GM19035 (cell line): Measurements from ENCODE around the gene ZBTB40.
A peak's percentile ranks its signal among the peaks of the same experiment; 100 is the strongest.

Source experiments
- ATAC-seq: cut with Tn5 transposase; IDR thresholded peaks from one replicate; pipeline ENCODE4 v1.9.1; 2021; ENCODE audit not compliant: unreplicated experiment

ZBTB40 gene

GRCh38 chr1:22451702-22452480 lies at the start of gene ZBTB40:
TSS of gene ZBTB40 (plus strand) at chr1:22451851. CDS start at chr1:22489949, 38,098 bp downstream.
- ATAC-seq, result peak; percentile 77

- no peak for ATAC-seq
Measured at GRCh38 chr1:22402356-22403053, 49.1 kb upstream of the ZBTB40 start.

- no peak for ATAC-seq
Measured at GRCh38 chr1:22404486-22404885, 47.2 kb upstream of the ZBTB40 start.

- ATAC-seq, result no peak
Measured at GRCh38 chr1:22406722-22407495, 44.7 kb upstream of the ZBTB40 start.

DNA sequence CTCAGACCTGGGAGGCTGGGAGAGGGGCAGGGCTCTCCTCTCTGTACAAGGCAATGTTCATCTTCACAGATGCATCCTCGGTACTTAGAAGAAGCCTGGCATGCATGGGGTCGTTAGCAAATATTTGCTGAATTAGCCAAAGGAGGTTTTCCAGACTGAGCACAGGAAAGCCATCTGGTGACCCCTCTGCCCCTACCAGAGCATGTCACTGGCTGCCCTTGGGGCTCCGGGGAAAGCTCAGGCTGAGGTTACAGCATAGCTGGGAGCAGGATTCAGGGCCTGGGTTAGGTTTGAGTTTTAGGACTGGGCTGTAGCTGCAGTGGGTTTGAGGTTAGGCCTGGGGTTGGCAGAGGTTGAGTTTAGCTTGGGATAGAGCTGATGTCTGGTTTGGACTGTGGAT lies 43.4 kb upstream of the ZBTB40 start:
- no peak for ATAC-seq

DNA sequence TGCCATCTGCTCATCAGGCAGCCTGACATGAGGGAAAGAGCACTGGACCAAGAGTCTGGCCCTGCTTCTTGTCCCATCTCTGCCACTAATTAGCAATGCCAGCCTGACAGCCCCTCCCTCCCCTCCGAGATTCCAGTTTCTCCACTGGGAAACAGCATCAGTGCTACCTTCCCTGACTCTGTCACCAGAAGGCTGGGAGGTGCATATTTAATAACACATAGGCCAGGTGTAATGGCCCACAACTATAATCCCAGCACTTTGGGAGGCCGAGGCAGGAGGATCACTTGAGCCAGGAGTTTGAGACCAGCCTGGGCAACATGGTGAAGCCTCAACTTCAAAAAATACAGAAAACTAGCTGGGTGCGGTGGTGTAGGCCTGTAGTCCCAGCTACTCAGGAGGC lies 41.2 kb upstream of the ZBTB40 start:
- ATAC-seq, result no peak

DNA sequence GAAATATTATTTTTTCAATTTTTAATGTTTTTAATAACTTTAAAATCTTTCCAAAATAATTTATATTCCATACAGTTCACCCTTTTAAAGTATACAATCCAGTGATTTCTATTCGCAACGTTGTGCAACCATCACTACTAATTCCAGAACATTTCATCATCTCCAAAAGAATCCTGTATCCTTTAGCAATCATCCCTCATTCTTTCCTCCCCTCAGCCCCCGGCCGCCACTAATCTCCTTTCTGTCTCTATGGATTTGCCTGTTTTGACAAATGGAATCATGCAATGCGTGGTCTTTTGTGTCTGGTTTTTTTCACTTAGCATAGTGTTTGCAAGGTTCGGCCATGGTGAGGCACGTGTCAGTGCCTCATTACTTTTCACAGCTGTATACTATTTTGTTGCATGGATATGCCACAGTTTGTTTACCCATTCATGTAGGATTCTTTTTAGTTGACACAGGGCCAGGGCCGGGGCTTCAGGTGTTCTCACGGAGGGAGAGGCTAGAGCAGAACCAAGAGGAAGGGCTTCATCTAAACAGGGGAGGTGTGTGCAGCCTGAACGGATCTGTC lies 40.6 kb upstream of the ZBTB40 start:
- ATAC-seq, result no peak

DNA sequence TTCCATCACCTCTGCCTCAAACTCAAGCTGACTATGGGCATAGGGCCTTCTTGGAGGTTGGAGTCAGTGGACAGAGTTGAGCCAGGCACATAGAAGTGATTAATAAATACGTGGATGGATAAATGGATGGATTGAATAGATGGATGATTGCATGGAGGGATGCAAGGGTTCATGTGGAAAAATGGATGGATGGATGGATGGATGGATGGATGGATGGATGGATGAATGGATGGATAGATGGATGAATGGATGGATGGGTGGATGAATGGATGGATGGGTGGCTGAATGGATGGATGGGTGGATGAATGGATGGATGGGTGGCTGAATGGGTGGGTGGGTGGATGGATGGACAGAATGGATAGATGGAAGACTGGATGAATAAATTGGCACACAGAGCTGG lies 40.1 kb upstream of the ZBTB40 start:
- no peak for ATAC-seq

DNA sequence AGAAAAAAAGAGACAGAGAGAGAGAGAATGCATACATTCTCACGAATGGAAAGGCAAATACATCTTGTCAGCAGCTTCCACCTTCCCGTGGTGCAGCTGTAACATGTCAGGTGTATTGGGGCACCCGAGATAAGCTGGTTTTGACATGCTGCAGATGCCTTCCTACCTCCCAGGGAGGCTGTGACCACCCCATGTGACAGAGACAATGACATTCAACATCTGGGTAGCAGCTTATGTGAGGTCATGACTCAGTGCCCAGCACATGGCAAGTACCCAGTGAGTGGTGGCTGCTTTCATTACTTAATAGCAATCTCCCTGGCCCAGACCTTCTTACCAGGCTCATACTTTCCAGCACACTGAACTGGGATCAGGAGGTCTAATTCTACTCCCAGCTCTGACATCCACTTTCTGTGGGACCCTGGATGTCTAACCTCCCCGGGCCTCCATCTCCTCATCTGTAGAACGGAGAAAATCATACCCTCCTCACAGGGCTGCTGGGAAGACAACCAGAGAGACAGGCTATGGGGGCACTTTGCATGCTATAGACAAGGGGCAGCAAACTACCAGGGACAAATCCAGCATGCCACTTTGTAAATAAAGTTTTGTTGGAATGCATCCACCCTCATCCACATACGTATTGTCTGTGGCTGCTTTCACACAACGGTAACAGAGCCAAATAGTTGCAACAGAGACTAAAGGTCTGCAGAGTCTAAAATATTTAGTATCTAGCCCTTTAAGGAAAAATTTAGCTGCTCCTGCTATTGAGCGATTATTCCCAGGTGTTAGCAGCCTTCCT lies 38.5 kb upstream of the ZBTB40 start:
- ATAC-seq, result no peak

GRCh38 chr1:22413799-22414198 lies 37.9 kb upstream of the ZBTB40 start:
- ATAC-seq, result no peak

DNA sequence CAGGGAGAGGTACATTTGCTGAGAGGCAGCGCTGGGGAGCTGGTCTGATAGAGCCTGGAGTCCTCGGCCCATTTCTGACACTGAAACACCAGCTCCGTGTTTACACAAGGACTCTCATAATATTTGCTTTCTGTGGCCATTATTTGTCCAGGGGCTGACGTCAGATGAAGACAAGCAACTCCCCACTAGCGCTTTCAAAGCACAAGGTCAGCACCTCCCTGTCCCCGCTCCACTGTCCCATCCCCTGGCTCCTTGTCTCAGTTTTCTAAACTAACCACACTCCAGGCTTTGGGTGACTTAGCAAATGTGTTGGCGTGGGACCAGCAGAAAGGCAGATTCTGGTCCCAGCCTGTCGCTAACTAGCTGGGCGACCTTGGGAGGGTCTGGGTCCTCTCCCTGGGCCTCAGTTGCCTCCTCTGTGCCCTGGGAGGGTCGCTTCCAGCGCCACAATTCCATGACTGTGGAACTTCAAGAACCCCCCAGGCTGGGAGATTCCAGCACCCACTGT lies 37.4 kb upstream of the ZBTB40 start:
- no peak for ATAC-seq

DNA sequence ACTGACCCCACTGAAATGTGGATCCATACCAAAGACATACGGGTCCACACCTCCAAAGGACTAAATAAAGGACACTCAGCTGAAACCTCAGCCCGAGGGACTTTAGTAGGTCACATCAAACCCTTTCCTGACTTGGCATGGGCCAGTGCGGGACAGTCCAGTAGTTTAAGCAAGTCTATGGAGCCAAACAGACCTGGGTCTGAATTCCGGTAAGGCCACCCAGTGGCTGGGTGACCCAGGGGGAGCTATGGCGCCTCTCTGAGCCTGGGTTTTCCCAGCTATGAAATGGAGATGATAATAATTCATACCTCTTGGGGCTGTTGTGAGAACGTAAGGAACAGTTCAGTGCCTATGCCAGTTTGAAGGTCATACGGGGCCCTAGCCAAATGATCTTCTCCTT lies 36.2 kb upstream of the ZBTB40 start:
- ATAC-seq, result no peak

DNA sequence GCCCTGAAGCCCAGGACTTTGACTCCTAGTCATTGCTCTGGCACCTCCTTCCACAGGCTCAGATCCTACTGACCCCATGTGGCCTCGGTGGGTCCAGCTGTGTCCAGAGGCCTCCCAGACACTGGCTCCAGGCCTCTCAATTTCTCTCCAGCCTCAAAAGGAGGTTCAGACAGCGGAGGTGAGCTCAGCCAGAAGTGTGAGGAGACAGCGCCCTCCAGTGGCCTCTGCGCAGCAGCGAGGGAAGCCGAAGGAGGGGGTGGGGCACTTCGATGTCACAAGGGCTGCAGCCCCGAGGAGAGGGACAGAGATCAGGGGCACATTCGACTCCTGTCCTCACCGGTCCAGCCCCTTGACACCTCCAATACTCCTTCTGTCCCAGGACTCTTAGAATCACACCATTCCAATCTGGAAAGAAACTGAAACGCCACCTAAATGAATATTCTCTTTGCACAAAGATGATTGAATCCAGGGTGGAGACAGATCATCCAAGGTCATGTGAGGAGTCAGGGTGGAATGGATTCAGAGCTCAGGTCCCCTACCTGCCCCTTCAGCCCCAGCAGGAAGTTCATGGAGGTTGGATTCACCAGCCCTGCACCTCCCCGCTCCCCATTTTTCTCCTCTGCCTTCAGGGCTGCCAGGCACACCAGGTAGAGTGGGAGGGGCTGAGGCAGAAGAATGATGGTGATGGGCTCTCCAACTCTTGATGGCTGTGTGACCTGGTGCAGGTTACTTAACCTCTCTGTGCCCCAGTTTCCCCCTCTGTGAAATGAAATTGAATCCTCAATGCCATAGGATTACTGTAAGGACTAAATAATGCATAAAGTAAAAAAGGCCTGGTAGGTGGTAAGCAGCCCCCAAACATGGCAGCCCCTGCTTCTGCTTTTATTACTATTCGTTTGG lies 34.8 kb upstream of the ZBTB40 start:
- ATAC-seq, result no peak

GRCh38 chr1:22417466-22417865 lies 34.2 kb upstream of the ZBTB40 start:
- no peak for ATAC-seq

GRCh38 chr1:22418312-22418711 lies 33.3 kb upstream of the ZBTB40 start:
- ATAC-seq, result no peak

DNA sequence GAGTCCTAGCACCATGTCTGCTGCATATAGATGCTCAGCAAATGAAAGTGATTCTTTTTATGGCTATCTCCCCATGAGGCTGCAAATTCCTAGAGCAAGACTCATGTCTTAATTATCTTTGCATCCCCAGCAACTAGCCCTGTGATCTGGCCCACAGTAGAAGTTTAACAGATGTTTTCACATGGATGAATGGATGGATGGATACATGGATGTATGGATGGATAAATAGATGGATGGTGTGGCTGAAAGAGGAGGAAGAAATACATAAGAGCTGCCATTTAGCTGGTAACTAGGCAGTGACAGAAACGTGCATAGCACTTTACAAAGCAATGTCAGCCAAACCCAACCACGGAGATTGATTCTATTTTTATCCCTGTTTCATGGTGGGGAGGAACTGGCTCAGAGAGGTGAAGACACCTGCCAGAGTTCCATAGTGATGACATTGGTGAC lies 32.7 kb upstream of the ZBTB40 start:
- ATAC-seq, result no peak

DNA sequence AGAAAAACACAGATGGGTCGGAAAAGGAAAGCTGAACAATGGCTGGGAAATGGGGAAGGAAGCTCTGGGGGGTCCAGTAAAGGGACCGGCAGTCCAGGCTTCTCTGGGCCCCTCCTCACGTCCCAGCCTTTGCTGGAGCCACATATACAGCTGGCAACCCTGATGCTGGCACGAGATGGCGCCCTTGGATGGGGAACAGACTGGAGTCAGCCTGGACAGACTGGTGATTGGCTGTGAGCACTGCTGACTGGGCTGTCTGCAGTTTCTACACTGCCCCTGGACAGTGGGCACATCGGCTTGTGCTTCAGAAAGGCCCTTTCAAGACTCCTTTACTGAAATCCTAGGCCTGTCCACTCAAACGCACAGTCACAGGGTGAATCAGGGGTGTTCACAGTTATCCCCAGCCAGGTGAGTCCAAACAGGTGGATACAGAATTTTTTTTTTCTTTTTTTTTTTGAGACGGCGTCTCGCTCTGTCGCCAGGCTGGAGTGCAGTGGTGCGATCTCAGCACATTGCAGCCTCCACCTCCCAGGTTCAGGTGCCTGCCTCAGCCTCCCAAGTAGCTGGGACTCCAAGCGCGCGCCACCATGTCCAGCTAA lies 31.1 kb upstream of the ZBTB40 start:
- no peak for ATAC-seq

DNA sequence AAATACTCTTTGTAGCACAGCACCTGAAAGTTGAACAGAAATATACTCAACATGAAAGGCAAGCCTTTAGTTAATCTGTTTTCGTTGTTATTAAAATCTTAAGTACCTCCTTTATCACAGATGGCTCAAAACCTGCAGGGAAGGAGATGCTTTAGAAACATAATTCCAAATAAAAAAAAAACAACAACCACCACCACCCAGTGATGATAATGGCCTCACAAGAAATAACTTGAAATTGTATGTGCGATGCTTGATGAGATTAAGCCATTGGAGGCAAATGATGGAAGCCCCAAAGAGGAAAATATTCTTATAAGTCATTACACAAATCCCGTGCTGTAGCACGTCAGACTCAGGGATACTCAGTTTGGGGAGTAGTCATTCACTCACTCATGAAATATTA lies 24.9 kb upstream of the ZBTB40 start:
- ATAC-seq, result no peak

DNA sequence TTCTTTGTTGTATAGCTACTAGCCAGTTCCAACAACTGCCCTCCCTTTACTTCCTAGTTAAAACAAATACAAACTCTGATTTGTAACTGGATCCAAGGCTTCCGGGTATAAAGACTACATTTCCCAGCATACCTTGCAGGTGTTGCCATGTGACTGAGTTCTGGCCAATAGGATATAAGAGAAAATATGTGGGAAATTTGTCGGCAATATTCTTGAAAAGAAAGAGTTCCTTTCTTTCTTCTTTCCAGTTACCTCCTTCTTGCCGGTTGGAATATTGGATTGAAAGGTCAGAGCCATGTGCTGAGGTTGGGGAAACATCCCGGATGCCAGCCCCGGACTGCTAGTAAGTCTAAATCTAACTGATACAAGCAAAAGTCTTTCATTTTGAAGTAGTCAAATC lies 23.0 kb upstream of the ZBTB40 start:
- ATAC-seq, result no peak
